ENCODE data around the gene VPS37D.

DNA sequence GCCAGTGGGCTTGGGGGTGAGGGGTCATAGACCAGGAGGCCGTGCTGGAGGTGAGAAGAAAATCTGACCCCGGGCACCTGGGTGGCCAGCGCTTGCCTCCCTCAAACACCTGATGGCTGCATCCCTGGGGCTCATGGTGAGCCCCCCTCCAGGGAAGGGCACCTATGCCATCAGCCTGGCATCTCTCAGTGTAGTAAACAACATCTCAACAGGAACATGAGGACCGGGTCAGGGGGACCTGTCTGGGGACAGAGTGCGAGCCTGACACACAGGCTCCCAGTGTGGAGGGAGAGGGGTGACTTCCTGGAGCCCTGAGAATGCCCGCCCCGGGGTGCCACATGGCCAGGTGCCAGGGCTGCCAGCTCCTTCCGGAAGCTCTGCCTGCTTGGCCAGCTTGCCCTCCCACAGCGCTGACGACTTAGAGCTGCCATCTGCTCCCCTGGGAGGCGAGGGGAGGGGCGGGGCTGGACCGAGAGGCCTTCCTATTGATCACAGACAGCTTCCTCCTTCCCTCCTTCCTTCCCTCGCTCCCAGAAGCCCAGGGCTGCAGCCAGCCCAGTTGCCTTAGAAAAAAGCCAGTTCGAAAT lies 39.5 kb downstream of the VPS37D start:
- TF ChIP-seq, protein P1, sequence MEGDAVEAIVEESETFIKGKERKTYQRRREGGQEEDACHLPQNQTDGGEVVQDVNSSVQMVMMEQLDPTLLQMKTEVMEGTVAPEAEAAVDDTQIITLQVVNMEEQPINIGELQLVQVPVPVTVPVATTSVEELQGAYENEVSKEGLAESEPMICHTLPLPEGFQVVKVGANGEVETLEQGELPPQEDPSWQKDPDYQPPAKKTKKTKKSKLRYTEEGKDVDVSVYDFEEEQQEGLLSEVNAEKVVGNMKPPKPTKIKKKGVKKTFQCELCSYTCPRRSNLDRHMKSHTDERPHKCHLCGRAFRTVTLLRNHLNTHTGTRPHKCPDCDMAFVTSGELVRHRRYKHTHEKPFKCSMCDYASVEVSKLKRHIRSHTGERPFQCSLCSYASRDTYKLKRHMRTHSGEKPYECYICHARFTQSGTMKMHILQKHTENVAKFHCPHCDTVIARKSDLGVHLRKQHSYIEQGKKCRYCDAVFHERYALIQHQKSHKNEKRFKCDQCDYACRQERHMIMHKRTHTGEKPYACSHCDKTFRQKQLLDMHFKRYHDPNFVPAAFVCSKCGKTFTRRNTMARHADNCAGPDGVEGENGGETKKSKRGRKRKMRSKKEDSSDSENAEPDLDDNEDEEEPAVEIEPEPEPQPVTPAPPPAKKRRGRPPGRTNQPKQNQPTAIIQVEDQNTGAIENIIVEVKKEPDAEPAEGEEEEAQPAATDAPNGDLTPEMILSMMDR (IDR thresholded peaks at IDR 0.05; ENCODE audit: low read length): no peak
- TF ChIP-seq EZH2phosphoT487 (IDR thresholded peaks at IDR 0.05; ENCODE audit: low read length): no peak
